Kidney (tissue), 14 donors: Measurements from ENCODE around the gene OTUB2. TPM values are rescaled to one million over a fixed set of nuclear protein-coding genes. Genes with fewer than 3 reads are reported as not detected.

Experiments
- DNase-seq, 5 donors: peaks; one replicate each; pipeline ENCODE4 v3.0.0-alpha.2; 2013 to 2020
- FAIRE-seq: peaks from 2 replicates; lab custom pipeline; 2012; peaks lifted over from hg19 to GRCh38; lab: Jason Lieb, UNC
- H3K27ac ChIP-seq, 2 donors: one replicate each; pipeline ENCODE4 v1.7.0; 2013; ENCODE audit warnings: low read depth in 2 of 2, low read length in 2 of 2, inconsistent platforms in 1 of 2
- H3K27me3 ChIP-seq: one replicate; pipeline ENCODE4 v1.7.1; 2013; ENCODE audit warnings: low read length, inconsistent platforms; ENCODE audit not compliant: control insufficient read depth, insufficient read depth
- H3K36me3 ChIP-seq, 3 donors: one replicate each; pipeline versions ENCODE4 v1.7.0 to v1.7.1; 2013; ENCODE audit warnings: low read length in 3 of 3, control low read depth in 1 of 3, inconsistent platforms in 1 of 3; ENCODE audit not compliant: insufficient read depth in 3 of 3, control insufficient read depth in 2 of 3
- H3K4me1 ChIP-seq, 3 donors: one replicate each; pipeline versions ENCODE4 v1.7.0 to v1.7.1; 2013; ENCODE audit warnings: low read length in 3 of 3, inconsistent platforms in 1 of 3, low read depth in 1 of 3; ENCODE audit not compliant: control insufficient read depth in 2 of 3, insufficient read depth in 2 of 3
- H3K4me3 ChIP-seq, 3 donors: one replicate each; pipeline versions ENCODE4 v1.7.0 to v1.8.1; 2013; ENCODE audit warnings: low read length in 3 of 3, control low read depth in 1 of 3, inconsistent platforms in 1 of 3
- H3K9ac ChIP-seq, 3 donors: one replicate each; pipeline versions ENCODE4 v1.7.0 to v1.7.1; 2013; ENCODE audit warnings: low read length in 3 of 3, control low read depth in 1 of 3, inconsistent platforms in 1 of 3
- H3K9me3 ChIP-seq, 3 donors: one replicate each; pipeline versions ENCODE4 v1.7.0 to v1.7.1; 2013; ENCODE audit warnings: low read length in 3 of 3, control low read depth in 1 of 3, inconsistent platforms in 1 of 3; ENCODE audit not compliant: control insufficient read depth in 2 of 3, insufficient read depth in 1 of 3
- CTCF ChIP-seq: IDR thresholded peaks from 3 replicates; pipeline ENCODE4 v1.5.1; 2012; ENCODE audit warnings: mild to moderate bottlenecking, moderate library complexity, borderline replicate concordance; ENCODE audit not compliant: insufficient read depth; ENCODE audit errors: extremely low read depth
- intact Hi-C: fragments of 100-400 bp; cut with DNase I; formaldehyde crosslinking; loops from one replicate; pipeline ENCODE4 v1.11.1; 2022
- polyA plus RNA-seq: library from polyadenylated mRNA; stranded (reverse); fragments of 350-450 nt; fragmentation: Illumina TruSeq; extraction: RNeasy Lipid Tissue Mini Kit (QIAGEN cat#74804); gene quantifications from one replicate; pipeline ENCODE4 v1.2.3, GENCODE V29; 2014; ENCODE audit warnings: low read depth, low replicate concordance; ENCODE audit not compliant: insufficient read depth
- total RNA-seq: library from RNA; stranded (reverse); fragmentation: NEBNext Ultra II Directional; extraction: Animal tissue kit (Norgen Biotek cat#: 25700); gene quantifications from one replicate; pipeline ENCODE4 v1.2.1, GENCODE V29; 2021
- donor health status: control.
- donor health status: control.
- donor health status: control.
- donor health status: control.
- donor health status: control.
- donor health status: DM: yes; HTN: yes; CAD: no.
- donor health status: Normal renal cell carcinoma (clear cell type).

The OTUB2 gene
- total and polyA plus RNA-seq, 2 donors from 2014 or later = 1.1 to 1.6 TPM

GRCh38 chr14:94043111-94043755 lies 17.1 kb downstream of the OTUB2 start:
- H3K9ac ChIP-seq = no peak overlapping the region
- intact Hi-C loops = no loop called here
- no peaks in the 10 kb centered on the region for H3K27me3 ChIP-seq
- no peak overlapping the region for H3K27ac ChIP-seq
- no peak overlapping the region for H3K4me3 ChIP-seq
- no peak for FAIRE-seq
- no peaks in the 10 kb centered on the region for H3K4me1 ChIP-seq
- TF ChIP-seq CTCF = no peak
- no peaks in the 10 kb centered on the region for H3K9me3 ChIP-seq
- no peak for DNase-seq
- peaks cover 0 to 19% (median 14%) of the 10 kb centered on the region in 3 donors for H3K36me3 ChIP-seq

GRCh38 chr14:94043756-94044475 lies 17.8 kb downstream of the OTUB2 start:
- Histone ChIP-seq H3K27me3 (no peaks in the 10 kb centered on the region), H3K9ac (no peak overlapping the region), H3K4me3 (no peak overlapping the region), H3K27ac (no peak overlapping the region), H3K36me3 (peaks cover 0 to 26% (median 21%) of the 10 kb centered on the region in 3 donors), H3K4me1 (no peaks in the 10 kb centered on the region), H3K9me3 (no peaks in the 10 kb centered on the region)
- FAIRE-seq = no peak
- peak in 1 of 5 donors; percentile 20 for DNase-seq
- TF ChIP-seq CTCF = no peak
- intact Hi-C loops = no loop called here

- H3K4me3 ChIP-seq = no peak overlapping the region
- no peak overlapping the region for H3K9ac ChIP-seq
- H3K27me3 ChIP-seq = no peaks in the 10 kb centered on the region
- H3K36me3 ChIP-seq = peaks cover 0 to 33% (median 26%) of the 10 kb centered on the region in 3 donors
- H3K27ac ChIP-seq = no peak overlapping the region
- H3K9me3 ChIP-seq = no peaks in the 10 kb centered on the region
- intact Hi-C loops = no loop called here
- FAIRE-seq (no peak), DNase-seq (peak in 1 of 5 donors; percentile 20)
- TF ChIP-seq CTCF = no peak
- no peaks in the 10 kb centered on the region for H3K4me1 ChIP-seq
These were observed 18.4 kb downstream of the OTUB2 start for GRCh38 chr14:94044476-94045091.
